HEK293 (cell line): ENCODE results near the gene LGI4.
A peak's percentile ranks its signal among the peaks of the same experiment; 100 is the strongest.

ENCODE experiments used
- CTCF ChIA-PET: fragments of 350-600 bp; formaldehyde crosslinking; extraction: SDS; loops from one replicate; lab custom pipeline; 2021; ENCODE audit warnings: antibody characterized with exemption; lab: Yijun Ruan, JAX
- POLR2A ChIA-PET: fragments of 300-600 bp; formaldehyde crosslinking; extraction: SDS; loops from one replicate; lab custom pipeline; 2020; ENCODE audit warnings: antibody characterized with exemption, inconsistent platforms; lab: Yijun Ruan, JAX
- H3K27ac ChIP-seq: fragments of 200-500 bp; sonication (Bioruptor generic); 2 replicates; pipeline ENCODE4 v1.5.1; 2014; ENCODE audit warnings: low read depth, low read length, control low read depth, inconsistent platforms; ENCODE audit errors: extremely low read depth
- H3K36me3 ChIP-seq, 2 experiments: fragments of 200-500 bp in 1 of 2; sonication (Bioruptor generic) in 1 of 2; 1 replicate in 1 of 2; 2 replicates in 1 of 2; pipeline ENCODE4 v1.5.1; 2014 to 2017; ENCODE audit warnings: inconsistent platforms in 2 of 2, low read length in 2 of 2; ENCODE audit not compliant: control insufficient read depth in 2 of 2, insufficient read depth in 1 of 2
- H3K4me1 ChIP-seq: fragments of 200-500 bp; sonication (Bioruptor generic); 2 replicates; pipeline ENCODE4 v1.5.1; 2014; ENCODE audit warnings: mild to moderate bottlenecking, low read length, inconsistent platforms; ENCODE audit not compliant: control insufficient read depth, insufficient read depth
- H3K4me3 ChIP-seq: 2 replicates; pipeline ENCODE4 v1.5.1; 2011; ENCODE audit warnings: low read depth, mild to moderate bottlenecking, control low read depth, low read length, moderate library complexity
- H3K9me3 ChIP-seq: fragments of 200-500 bp; sonication (Bioruptor generic); 2 replicates; pipeline ENCODE4 v1.5.1; 2014; ENCODE audit warnings: low read depth, low read length, inconsistent platforms; ENCODE audit not compliant: control insufficient read depth, insufficient read depth
- PRDM1 ChIP-seq: fragments of 450-650 bp; formaldehyde crosslinking; IDR thresholded peaks from 2 replicates; pipeline ENCODE4; 2016; ENCODE audit warnings: missing biosample characterization, missing genetic modification characterization
- SCRT2 ChIP-seq: fragments of 450-650 bp; formaldehyde crosslinking; IDR thresholded peaks from 2 replicates; pipeline ENCODE4 v1.5.1; 2016; ENCODE audit warnings: missing biosample characterization, missing genetic modification characterization
- SP3 ChIP-seq: fragments of 450-650 bp; formaldehyde crosslinking; IDR thresholded peaks from 2 replicates; pipeline ENCODE4 v1.5.1; 2016; ENCODE audit warnings: missing biosample characterization, missing genetic modification characterization
- ZFP69B ChIP-seq: fragments of 450-650 bp; formaldehyde crosslinking; IDR thresholded peaks from 2 replicates; pipeline ENCODE4 v1.5.1; 2016; ENCODE audit warnings: missing biosample characterization, missing genetic modification characterization
- ZIC2 ChIP-seq: fragments of 450-650 bp; formaldehyde crosslinking; IDR thresholded peaks from 2 replicates; pipeline ENCODE4 v1.5.1; 2016; ENCODE audit warnings: missing biosample characterization, missing genetic modification characterization
- ZNF140 ChIP-seq: fragments of 450-650 bp; formaldehyde crosslinking; IDR thresholded peaks from 2 replicates; pipeline ENCODE4 v1.5.1; 2016; ENCODE audit warnings: missing biosample characterization, missing genetic modification characterization
- ZNF184 ChIP-seq: fragments of 450-650 bp; IDR thresholded peaks from 2 replicates; pipeline ENCODE4 v1.5.1; 2018; ENCODE audit warnings: missing biosample characterization, mild to moderate bottlenecking, missing genetic modification characterization
- ZNF239 ChIP-seq: fragments of 450-650 bp; formaldehyde crosslinking; IDR thresholded peaks from 2 replicates; pipeline ENCODE4 v1.5.1; 2016; ENCODE audit warnings: missing biosample characterization, missing genetic modification characterization
- ZNF274 ChIP-seq, 2 experiments: fragments of 200-500 bp in 1 of 2; fragments of 450-650 bp in 1 of 2; sonication (Bioruptor generic) in 1 of 2; formaldehyde crosslinking in 1 of 2; IDR thresholded peaks; 2 replicates each; pipeline versions ENCODE4 v1.5.1 to v1.6.1; 2014 to 2016; ENCODE audit warnings: borderline replicate concordance in 1 of 2, inconsistent platforms in 1 of 2, low read length in 1 of 2, missing biosample characterization in 1 of 2, missing genetic modification characterization in 1 of 2
- ZNF335 ChIP-seq: fragments of 450-650 bp; formaldehyde crosslinking; conservative IDR thresholded peaks from 2 replicates; pipeline ENCODE4 v1.5.1; 2016; ENCODE audit warnings: missing biosample characterization, missing genetic modification characterization
- ZNF488 ChIP-seq: fragments of 450-650 bp; formaldehyde crosslinking; IDR thresholded peaks from 2 replicates; pipeline ENCODE4 v1.5.1; 2016; ENCODE audit warnings: missing biosample characterization, missing genetic modification characterization
- ZNF580 ChIP-seq: fragments of 450-650 bp; formaldehyde crosslinking; IDR thresholded peaks from 2 replicates; pipeline ENCODE4 v1.5.1; 2016; ENCODE audit warnings: missing biosample characterization, missing genetic modification characterization
- ZNF664 ChIP-seq: fragments of 450-650 bp; formaldehyde crosslinking; IDR thresholded peaks from 2 replicates; pipeline ENCODE4 v1.5.1; 2016; ENCODE audit warnings: missing biosample characterization, missing genetic modification characterization
- TF ChIP-seq, protein P1 (sequence below): fragments of 450-650 bp; formaldehyde crosslinking; IDR thresholded peaks from 2 replicates; pipeline ENCODE4 v1.5.1; 2016; ENCODE audit warnings: missing biosample characterization, missing genetic modification characterization
- TF ChIP-seq, protein P2 (sequence below): fragments of 450-650 bp; formaldehyde crosslinking; IDR thresholded peaks from 2 replicates; pipeline ENCODE4 v1.5.1; 2016; ENCODE audit warnings: missing biosample characterization, missing genetic modification characterization
- TF ChIP-seq, protein P3 (sequence below): fragments of 450-650 bp; formaldehyde crosslinking; IDR thresholded peaks from 2 replicates; pipeline ENCODE4 v1.5.1; 2016; ENCODE audit warnings: missing biosample characterization, missing genetic modification characterization
- TF ChIP-seq, protein P4 (sequence below): fragments of 450-650 bp; formaldehyde crosslinking; optimal IDR thresholded peaks from 2 replicates; pipeline ENCODE3; 2016; ENCODE audit warnings: missing biosample characterization, mild to moderate bottlenecking, missing genetic modification characterization

The LGI4 gene

GRCh38 chr19:35117799-35118198 lies 17.1 kb downstream of the LGI4 start:
- TF ChIP-seq ZNF140 (tag by site-specific recombination) (no peak), PRDM1 (tag by site-specific recombination) (no peak), ZNF664 (tag by site-specific recombination) (no peak), ZNF580 (no peak), ZNF274 (IDR thresholded peaks at IDR 0.05; ENCODE audit: low read length) (no peak), ZNF274 (tag by site-specific recombination; IDR thresholded peaks at IDR 0.05; ENCODE audit: borderline replicate concordance) (no peak), ZNF488 (tag by site-specific recombination) (no peak)
- TF ChIP-seq, protein P1, sequence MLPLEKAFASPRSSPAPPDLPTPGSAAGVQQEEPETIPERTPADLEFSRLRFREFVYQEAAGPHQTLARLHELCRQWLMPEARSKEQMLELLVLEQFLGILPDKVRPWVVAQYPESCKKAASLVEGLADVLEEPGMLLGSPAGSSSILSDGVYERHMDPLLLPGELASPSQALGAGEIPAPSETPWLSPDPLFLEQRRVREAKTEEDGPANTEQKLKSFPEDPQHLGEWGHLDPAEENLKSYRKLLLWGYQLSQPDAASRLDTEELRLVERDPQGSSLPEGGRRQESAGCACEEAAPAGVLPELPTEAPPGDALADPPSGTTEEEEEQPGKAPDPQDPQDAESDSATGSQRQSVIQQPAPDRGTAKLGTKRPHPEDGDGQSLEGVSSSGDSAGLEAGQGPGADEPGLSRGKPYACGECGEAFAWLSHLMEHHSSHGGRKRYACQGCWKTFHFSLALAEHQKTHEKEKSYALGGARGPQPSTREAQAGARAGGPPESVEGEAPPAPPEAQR, result no peak
- ChIA-PET POLR2A (interaction anchor here (0.7 kb wide), 1 partner anchor 51 kb away, joined by 4 read pairs; no protein-coding TSS in a partner anchor), CTCF (interaction anchor here (0.6 to 6.9 kb wide), 9 partner anchors 11 to 682 kb away, joined by 3 to 101 read pairs (median 4); partner anchors contain the start of gene LGI4)
- Histone ChIP-seq H3K9me3 (no peaks in the 10 kb centered on the region), H3K27ac (no peak overlapping the region), H3K4me3 (no peak overlapping the region), H3K4me1 (peaks cover 2% of the 10 kb centered on the region; the same call in 1 of the 2 replicates), H3K36me3 (no peaks in the 10 kb centered on the region; a peak in 1 of 3 replicates)

DNA sequence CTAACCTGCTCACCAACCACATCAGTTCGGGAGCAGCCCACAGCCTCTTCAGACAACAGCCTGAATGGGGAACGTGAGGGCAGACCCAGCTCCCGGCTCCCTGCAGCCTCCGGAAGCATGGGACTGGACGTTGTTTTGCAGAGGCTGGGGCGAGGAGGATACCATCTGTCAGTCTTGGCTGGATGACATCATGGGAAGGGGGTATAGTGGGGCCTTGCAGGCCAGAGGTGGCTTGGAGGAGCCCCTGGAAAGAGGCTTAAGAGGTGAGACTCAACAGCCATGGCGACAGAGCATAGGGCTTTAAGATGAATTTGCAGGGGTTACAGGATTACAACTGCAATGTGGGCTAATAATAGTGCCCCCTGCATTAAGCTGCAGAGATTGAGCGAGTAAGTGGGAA lies 17.7 kb downstream of the LGI4 start:
- no peak overlapping the region for H3K4me3 ChIP-seq
- no peaks in the 10 kb centered on the region; a peak in 1 of 3 replicates for H3K36me3 ChIP-seq
- POLR2A ChIA-PET, result interaction anchor here (1.0 kb wide), 1 partner anchor 20 kb away, joined by 3 read pairs; no protein-coding TSS in a partner anchor
- H3K9me3 ChIP-seq, result no peaks in the 10 kb centered on the region
- no peak overlapping the region for H3K27ac ChIP-seq
- TF ChIP-seq ZIC2 (tag by site-specific recombination), result no peak
- peak; percentile 51; the same call in 1 of the 2 replicates for TF ChIP-seq ZNF335
- TF ChIP-seq, all 188 proteins: peak for 1
- peaks cover 2% of the 10 kb centered on the region; the same call in 1 of the 2 replicates for H3K4me1 ChIP-seq
- CTCF ChIA-PET, result interaction anchor here (0.6 to 6.9 kb wide), 14 partner anchors 10 to 360 kb away, joined by 3 to 101 read pairs (median 4); partner anchors contain the start of genes FXYD7 and LGI4

- H3K9me3 ChIP-seq, result no peaks in the 10 kb centered on the region
- no peak overlapping the region for H3K27ac ChIP-seq
- ChIA-PET CTCF (interaction anchor here (0.6 to 6.9 kb wide), 21 partner anchors 8 to 144 kb away, joined by 3 to 101 read pairs (median 4); partner anchors contain the start of genes FXYD7 and LGI4), POLR2A (interaction anchor here (1.0 kb wide), 1 partner anchor 21 kb away, joined by 3 read pairs; no protein-coding TSS in a partner anchor)
- H3K36me3 ChIP-seq, result no peaks in the 10 kb centered on the region; a peak in 1 of 3 replicates
- TF ChIP-seq, protein P2, sequence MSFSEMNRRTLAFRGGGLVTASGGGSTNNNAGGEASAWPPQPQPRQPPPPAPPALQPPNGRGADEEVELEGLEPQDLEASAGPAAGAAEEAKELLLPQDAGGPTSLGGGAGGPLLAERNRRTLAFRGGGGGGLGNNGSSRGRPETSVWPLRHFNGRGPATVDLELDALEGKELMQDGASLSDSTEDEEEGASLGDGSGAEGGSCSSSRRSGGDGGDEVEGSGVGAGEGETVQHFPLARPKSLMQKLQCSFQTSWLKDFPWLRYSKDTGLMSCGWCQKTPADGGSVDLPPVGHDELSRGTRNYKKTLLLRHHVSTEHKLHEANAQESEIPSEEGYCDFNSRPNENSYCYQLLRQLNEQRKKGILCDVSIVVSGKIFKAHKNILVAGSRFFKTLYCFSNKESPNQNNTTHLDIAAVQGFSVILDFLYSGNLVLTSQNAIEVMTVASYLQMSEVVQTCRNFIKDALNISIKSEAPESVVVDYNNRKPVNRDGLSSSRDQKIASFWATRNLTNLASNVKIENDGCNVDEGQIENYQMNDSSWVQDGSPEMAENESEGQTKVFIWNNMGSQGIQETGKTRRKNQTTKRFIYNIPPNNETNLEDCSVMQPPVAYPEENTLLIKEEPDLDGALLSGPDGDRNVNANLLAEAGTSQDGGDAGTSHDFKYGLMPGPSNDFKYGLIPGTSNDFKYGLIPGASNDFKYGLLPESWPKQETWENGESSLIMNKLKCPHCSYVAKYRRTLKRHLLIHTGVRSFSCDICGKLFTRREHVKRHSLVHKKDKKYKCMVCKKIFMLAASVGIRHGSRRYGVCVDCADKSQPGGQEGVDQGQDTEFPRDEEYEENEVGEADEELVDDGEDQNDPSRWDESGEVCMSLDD (tag by site-specific recombination), result peak; percentile 14; the same call in 1 of the 2 replicates
- TF ChIP-seq ZNF239 (tag by site-specific recombination), result no peak
- TF ChIP-seq, protein P3, sequence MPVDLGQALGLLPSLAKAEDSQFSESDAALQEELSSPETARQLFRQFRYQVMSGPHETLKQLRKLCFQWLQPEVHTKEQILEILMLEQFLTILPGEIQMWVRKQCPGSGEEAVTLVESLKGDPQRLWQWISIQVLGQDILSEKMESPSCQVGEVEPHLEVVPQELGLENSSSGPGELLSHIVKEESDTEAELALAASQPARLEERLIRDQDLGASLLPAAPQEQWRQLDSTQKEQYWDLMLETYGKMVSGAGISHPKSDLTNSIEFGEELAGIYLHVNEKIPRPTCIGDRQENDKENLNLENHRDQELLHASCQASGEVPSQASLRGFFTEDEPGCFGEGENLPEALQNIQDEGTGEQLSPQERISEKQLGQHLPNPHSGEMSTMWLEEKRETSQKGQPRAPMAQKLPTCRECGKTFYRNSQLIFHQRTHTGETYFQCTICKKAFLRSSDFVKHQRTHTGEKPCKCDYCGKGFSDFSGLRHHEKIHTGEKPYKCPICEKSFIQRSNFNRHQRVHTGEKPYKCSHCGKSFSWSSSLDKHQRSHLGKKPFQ (tag by site-specific recombination), result no peak
- TF ChIP-seq, protein P4, sequence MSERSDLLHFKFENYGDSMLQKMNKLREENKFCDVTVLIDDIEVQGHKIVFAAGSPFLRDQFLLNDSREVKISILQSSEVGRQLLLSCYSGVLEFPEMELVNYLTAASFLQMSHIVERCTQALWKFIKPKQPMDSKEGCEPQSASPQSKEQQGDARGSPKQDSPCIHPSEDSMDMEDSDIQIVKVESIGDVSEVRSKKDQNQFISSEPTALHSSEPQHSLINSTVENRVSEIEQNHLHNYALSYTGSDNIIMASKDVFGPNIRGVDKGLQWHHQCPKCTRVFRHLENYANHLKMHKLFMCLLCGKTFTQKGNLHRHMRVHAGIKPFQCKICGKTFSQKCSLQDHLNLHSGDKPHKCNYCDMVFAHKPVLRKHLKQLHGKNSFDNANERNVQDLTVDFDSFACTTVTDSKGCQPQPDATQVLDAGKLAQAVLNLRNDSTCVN (tag by site-specific recombination), result peak; percentile 2
- no peak for TF ChIP-seq ZNF184 (tag by site-specific recombination)
- no peak for TF ChIP-seq ZFP69B (tag by site-specific recombination)
- TF ChIP-seq SP3, result no peak
- peak; percentile 81 for TF ChIP-seq SCRT2 (tag by site-specific recombination)
- TF ChIP-seq, all 188 proteins: peak for 3
- Histone ChIP-seq H3K4me1 (peaks cover 2% of the 10 kb centered on the region; the same call in 1 of the 2 replicates), H3K4me3 (no peak overlapping the region)
These were observed 18.6 kb downstream of the LGI4 start for GRCh38 chr19:35116072-35116801.
